Measurements from ENCODE around the gene ARHGEF26.

ARHGEF26 gene

GRCh38 chr3:154161806-154162205 is 40.6 kb downstream of the ARHGEF26 start:
- no peak for DNase-seq (ENCODE audit: low spot score)

GRCh38 chr3:154164387-154164786 is 43.2 kb downstream of the ARHGEF26 start:
- DNase-seq (ENCODE audit: low spot score): no peak

GRCh38 chr3:154168998-154169795 is 48.0 kb downstream of the ARHGEF26 start:
- no peak for DNase-seq (ENCODE audit: low spot score)

GRCh38 chr3:154169796-154170110 is 48.6 kb downstream of the ARHGEF26 start:
- DNase-seq (ENCODE audit: low spot score): no peak

GRCh38 chr3:154170300-154170699 is 49.1 kb downstream of the ARHGEF26 start:
- no peak for DNase-seq (ENCODE audit: low spot score)

- no peak for DNase-seq (ENCODE audit: low spot score)
Measured at GRCh38 chr3:154175041-154175440, 53.9 kb downstream of the ARHGEF26 start.

- no peak for DNase-seq (ENCODE audit: low spot score)
Measured at GRCh38 chr3:154176036-154176435, 54.8 kb downstream of the ARHGEF26 start.

- no peak for DNase-seq (ENCODE audit: low spot score)
Measured at GRCh38 chr3:154177406-154177805, 56.2 kb downstream of the ARHGEF26 start.

- no peak for DNase-seq (ENCODE audit: low spot score)
Measured at GRCh38 chr3:154178172-154178571, 57.0 kb downstream of the ARHGEF26 start.

GRCh38 chr3:154180836-154181691 is 59.9 kb downstream of the ARHGEF26 start:
- no peak for DNase-seq (ENCODE audit: low spot score)

- no peak for DNase-seq (ENCODE audit: low spot score)
Measured at GRCh38 chr3:154182322-154182922, 61.2 kb downstream of the ARHGEF26 start.

GRCh38 chr3:154182975-154183374 is 61.8 kb downstream of the ARHGEF26 start:
- DNase-seq (ENCODE audit: low spot score): no peak

- no peak for DNase-seq (ENCODE audit: low spot score)
Measured at GRCh38 chr3:154184582-154184981, 63.4 kb downstream of the ARHGEF26 start.

GRCh38 chr3:154188437-154188836 is 67.2 kb downstream of the ARHGEF26 start:
- DNase-seq (ENCODE audit: low spot score): no peak

GRCh38 chr3:154188846-154189245 is 67.7 kb downstream of the ARHGEF26 start:
- DNase-seq (ENCODE audit: low spot score): no peak

GRCh38 chr3:154191520-154191919 is 70.3 kb downstream of the ARHGEF26 start:
- DNase-seq (ENCODE audit: low spot score): no peak

- DNase-seq (ENCODE audit: low spot score): no peak
Measured at GRCh38 chr3:154192225-154192624, 71.0 kb downstream of the ARHGEF26 start.

- no peak for DNase-seq (ENCODE audit: low spot score)
Measured at GRCh38 chr3:154193000-154193615, 71.9 kb downstream of the ARHGEF26 start.

GRCh38 chr3:154194877-154195276 is 73.7 kb downstream of the ARHGEF26 start:
- DNase-seq (ENCODE audit: low spot score): no peak

- no peak for DNase-seq (ENCODE audit: low spot score)
Measured at GRCh38 chr3:154195620-154196356, 74.6 kb downstream of the ARHGEF26 start.

- DNase-seq (ENCODE audit: low spot score): no peak
Measured at GRCh38 chr3:154197751-154198150, 76.6 kb downstream of the ARHGEF26 start.

GRCh38 chr3:154209499-154209898 is 88.3 kb downstream of the ARHGEF26 start:
- DNase-seq (ENCODE audit: low spot score): no peak

Data from cerebellar cortex (tissue), 1 donor.